ENCODE measurements around the gene OR6Y1.
A peak's percentile ranks its signal among the peaks of the same experiment; 100 is the strongest.

Gene OR6Y1

DNA sequence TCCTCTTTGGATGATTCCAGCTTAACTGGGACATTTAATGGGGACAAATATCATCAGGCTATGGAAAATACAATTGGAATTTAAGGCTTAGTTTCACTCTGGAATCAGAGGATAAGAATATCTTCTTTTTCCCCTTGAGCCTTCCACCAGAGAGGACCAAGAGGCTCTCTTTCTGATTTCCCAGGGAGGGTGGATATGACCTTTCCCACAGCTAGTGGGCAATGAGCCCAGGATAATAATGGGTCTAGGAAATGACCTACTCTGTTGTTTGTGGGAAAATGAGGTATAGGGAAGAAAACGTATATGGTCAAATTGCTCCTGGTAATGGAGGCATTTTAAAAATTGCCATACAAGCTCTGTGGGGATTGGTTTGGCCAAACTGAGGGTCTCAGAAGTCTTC, 1.9 kb downstream of the OR6Y1 start:
- Histone ChIP-seq H2AFZ (ENCODE audit: low read length, unreplicated experiment) (no peak overlapping the region), H3K36me3 (ENCODE audit: insufficient read depth, low read length) (no peaks in the 10 kb centered on the region), H3K4me3 (ENCODE audit: low read depth, low read length) (no peak overlapping the region), H3K27me3 (ENCODE audit: insufficient read depth, low read length) (peaks cover 7% of the 10 kb centered on the region; the same call in 1 of the 2 replicates), H3K4me1 (ENCODE audit: control insufficient read depth, insufficient read depth, low read length, unreplicated experiment) (no peaks in the 10 kb centered on the region), H3K79me2 (ENCODE audit: control insufficient read depth, insufficient read depth, low read length, unreplicated experiment) (no peaks in the 10 kb centered on the region), H3K27ac (ENCODE audit: low read depth, low read length) (no peak overlapping the region)

DNA sequence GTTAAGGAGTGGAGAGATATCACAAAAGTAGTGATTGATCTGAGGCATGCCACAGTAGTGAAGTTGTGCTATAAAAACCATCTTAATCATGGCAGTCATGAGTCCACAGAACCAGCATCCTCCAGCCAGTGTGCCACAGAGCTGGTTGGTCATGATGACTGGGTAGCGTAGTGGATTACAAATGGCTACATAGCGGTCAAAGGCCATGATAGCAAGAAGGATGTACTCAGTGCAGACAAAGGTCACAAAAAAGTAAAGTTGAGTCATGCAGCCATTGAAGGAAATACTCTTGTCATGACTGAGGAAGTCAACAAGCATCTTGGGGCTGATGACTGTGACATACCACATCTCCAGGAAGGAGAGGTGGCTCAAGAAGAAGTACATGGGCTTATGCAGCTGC, 6.7 kb downstream of the OR6Y1 start:
- Histone ChIP-seq H3K36me3 (ENCODE audit: insufficient read depth, low read length) (no peaks in the 10 kb centered on the region), H2AFZ (ENCODE audit: low read length, unreplicated experiment) (no peak overlapping the region), H3K4me3 (ENCODE audit: low read depth, low read length) (no peak overlapping the region), H3K27me3 (ENCODE audit: insufficient read depth, low read length) (no peaks in the 10 kb centered on the region), H3K4me1 (ENCODE audit: control insufficient read depth, insufficient read depth, low read length, unreplicated experiment) (no peaks in the 10 kb centered on the region), H3K27ac (ENCODE audit: low read depth, low read length) (no peak overlapping the region), H3K79me2 (ENCODE audit: control insufficient read depth, insufficient read depth, low read length, unreplicated experiment) (no peaks in the 10 kb centered on the region)

DNA sequence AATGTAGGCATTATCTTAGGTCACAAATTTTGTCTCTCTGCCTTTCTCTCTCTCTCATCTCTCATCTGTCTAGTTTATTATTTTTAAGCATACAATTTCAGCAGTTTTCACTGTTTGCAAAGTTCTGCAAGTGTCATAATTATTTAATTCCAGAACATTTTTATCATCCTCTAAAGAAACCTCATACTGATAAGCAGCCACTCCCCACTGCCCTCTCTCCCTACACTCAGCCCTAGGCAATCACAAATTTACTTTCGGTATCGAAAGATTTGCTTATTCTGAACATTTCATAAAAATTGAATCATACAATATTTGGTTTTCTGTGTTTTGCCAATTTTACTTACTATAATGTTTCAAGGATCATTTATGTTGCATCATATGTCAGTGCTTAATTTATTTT, 16.6 kb downstream of the OR6Y1 start:
- H3K36me3 ChIP-seq (ENCODE audit: insufficient read depth, low read length): no peaks in the 10 kb centered on the region
- H3K4me1 ChIP-seq (ENCODE audit: control insufficient read depth, insufficient read depth, low read length, unreplicated experiment): no peaks in the 10 kb centered on the region
- H2AFZ ChIP-seq (ENCODE audit: low read length, unreplicated experiment): no peak overlapping the region
- H3K79me2 ChIP-seq (ENCODE audit: control insufficient read depth, insufficient read depth, low read length, unreplicated experiment): no peaks in the 10 kb centered on the region
- H3K27ac ChIP-seq (ENCODE audit: low read depth, low read length): no peak overlapping the region
- H3K4me3 ChIP-seq (ENCODE audit: low read depth, low read length): peak overlapping the region; percentile 69
- H3K27me3 ChIP-seq (ENCODE audit: insufficient read depth, low read length): no peaks in the 10 kb centered on the region

DNA sequence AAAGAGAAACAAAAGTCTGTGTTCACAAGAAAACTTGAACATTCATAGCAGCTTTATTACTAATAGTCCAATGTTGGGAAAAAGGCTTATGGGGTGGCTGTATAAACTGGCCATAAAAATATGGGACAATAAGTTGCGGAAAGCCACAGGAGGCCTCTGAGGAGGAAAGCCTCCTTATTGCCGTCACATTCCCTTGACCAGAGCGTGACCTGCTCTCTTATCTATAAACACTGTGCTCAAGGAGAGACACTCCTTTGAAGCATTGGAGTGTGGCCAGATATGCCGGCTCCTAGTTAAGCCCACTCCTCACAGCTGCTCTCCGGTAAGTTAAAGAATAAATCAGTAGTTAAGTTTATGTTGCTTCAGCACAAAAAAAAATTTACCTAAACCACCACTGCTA, 19.7 kb downstream of the OR6Y1 start:
- Histone ChIP-seq H3K79me2 (ENCODE audit: control insufficient read depth, insufficient read depth, low read length, unreplicated experiment) (no peaks in the 10 kb centered on the region), H3K27me3 (ENCODE audit: insufficient read depth, low read length) (peaks cover 10% of the 10 kb centered on the region; the same call in 1 of the 2 replicates), H2AFZ (ENCODE audit: low read length, unreplicated experiment) (no peak overlapping the region), H3K36me3 (ENCODE audit: insufficient read depth, low read length) (no peaks in the 10 kb centered on the region), H3K4me3 (ENCODE audit: low read depth, low read length) (no peak overlapping the region), H3K27ac (ENCODE audit: low read depth, low read length) (no peak overlapping the region), H3K4me1 (ENCODE audit: control insufficient read depth, insufficient read depth, low read length, unreplicated experiment) (no peaks in the 10 kb centered on the region)

DNA sequence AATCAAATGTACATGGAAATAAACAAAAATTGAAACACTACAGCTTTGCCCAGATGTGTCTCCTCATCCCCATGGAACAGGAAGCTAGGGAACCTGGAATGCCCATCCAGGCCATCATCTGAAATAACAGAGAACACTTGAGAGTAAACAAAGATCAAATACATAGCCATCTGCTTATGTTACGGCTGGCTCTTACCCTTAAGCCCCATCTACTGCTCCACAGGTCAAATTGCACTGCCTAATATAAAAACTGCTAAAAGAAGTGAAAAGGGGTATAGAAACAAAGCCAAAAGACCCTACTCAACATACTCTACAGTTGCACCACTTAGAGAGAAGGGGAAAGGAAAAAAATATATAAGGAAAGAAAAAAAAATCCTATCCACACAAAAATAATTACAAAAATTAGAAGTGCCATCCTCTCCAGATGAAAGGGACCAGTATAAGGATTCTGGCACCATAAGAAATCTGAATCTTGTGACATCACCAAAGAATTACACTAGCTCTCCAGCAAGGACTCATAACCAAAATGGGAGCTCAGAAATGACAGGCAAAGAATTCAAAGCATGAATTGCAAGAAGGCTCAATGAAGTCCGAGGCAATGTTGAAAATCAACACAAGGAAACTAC, 26.9 kb downstream of the OR6Y1 start:
- Histone ChIP-seq H3K36me3 (ENCODE audit: insufficient read depth, low read length) (no peaks in the 10 kb centered on the region), H3K79me2 (ENCODE audit: control insufficient read depth, insufficient read depth, low read length, unreplicated experiment) (no peaks in the 10 kb centered on the region), H3K4me3 (ENCODE audit: low read depth, low read length) (no peak overlapping the region), H3K27me3 (ENCODE audit: insufficient read depth, low read length) (peaks cover 24% of the 10 kb centered on the region), H3K4me1 (ENCODE audit: control insufficient read depth, insufficient read depth, low read length, unreplicated experiment) (no peaks in the 10 kb centered on the region), H3K27ac (ENCODE audit: low read depth, low read length) (no peak overlapping the region), H2AFZ (ENCODE audit: low read length, unreplicated experiment) (no peak overlapping the region)

DNA sequence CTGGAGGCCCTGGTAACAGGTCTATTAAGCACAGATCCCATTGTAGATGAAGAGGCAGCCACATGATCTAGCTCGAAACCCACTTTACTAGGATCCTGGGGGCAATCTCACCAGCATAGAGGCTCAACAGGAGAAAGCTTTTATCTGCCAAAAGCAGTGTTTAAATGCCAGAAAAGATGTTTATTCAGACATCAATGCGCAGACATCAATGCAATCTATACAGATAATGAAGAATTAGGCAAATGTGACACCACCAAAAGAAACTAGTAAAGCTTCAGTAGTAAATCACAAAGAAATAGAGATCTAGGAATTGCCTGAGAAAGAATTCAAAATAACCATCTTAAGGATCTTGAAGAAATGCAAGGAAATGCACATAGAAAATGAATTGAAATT, 32.5 kb downstream of the OR6Y1 start:
- no peak overlapping the region for H2AFZ ChIP-seq (ENCODE audit: low read length, unreplicated experiment)
- H3K4me1 ChIP-seq (ENCODE audit: control insufficient read depth, insufficient read depth, low read length, unreplicated experiment): no peaks in the 10 kb centered on the region
- no peak overlapping the region for H3K27ac ChIP-seq (ENCODE audit: low read depth, low read length)
- H3K79me2 ChIP-seq (ENCODE audit: control insufficient read depth, insufficient read depth, low read length, unreplicated experiment): no peaks in the 10 kb centered on the region
- H3K27me3 ChIP-seq (ENCODE audit: insufficient read depth, low read length): peaks cover 14% of the 10 kb centered on the region
- no peak overlapping the region for H3K4me3 ChIP-seq (ENCODE audit: low read depth, low read length)
- no peaks in the 10 kb centered on the region for H3K36me3 ChIP-seq (ENCODE audit: insufficient read depth, low read length)

DNA sequence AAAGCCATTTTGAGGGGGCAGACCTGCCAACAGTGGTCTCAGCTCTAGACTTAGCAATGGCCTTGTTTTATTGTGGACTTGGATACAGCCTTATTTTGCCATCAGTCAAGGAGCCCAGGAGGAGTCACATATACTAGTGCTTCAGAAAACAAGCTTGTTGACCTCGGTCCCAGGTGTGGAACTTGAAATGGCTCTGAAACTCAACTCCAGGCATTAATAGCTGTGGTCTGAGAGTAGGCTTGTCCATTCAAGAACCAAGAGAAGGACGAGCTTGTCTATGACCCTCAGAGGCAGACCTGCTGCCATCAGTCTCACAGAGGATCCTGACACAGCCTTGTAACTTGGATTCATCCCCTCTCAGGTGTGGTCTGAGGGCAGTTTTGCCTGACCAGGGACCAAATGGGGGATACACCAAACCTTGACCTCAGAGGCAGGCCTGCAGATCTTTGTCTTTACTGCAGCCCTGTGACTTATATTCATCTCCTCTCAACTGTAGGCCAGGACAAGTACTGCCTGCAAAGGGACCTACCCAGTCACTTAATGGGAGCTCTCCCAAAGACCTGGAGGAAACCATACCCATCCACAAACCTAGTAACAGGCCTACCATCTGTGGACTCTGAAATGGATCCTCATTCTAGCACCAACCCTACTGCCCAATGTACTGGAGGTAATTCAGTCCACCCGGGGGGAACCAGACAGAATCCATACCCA, 33.1 kb downstream of the OR6Y1 start:
- H3K4me3 ChIP-seq (ENCODE audit: low read depth, low read length): no peak overlapping the region
- no peak overlapping the region for H3K27ac ChIP-seq (ENCODE audit: low read depth, low read length)
- H3K36me3 ChIP-seq (ENCODE audit: insufficient read depth, low read length): no peaks in the 10 kb centered on the region
- no peaks in the 10 kb centered on the region for H3K79me2 ChIP-seq (ENCODE audit: control insufficient read depth, insufficient read depth, low read length, unreplicated experiment)
- no peaks in the 10 kb centered on the region for H3K4me1 ChIP-seq (ENCODE audit: control insufficient read depth, insufficient read depth, low read length, unreplicated experiment)
- H2AFZ ChIP-seq (ENCODE audit: low read length, unreplicated experiment): no peak overlapping the region
- peaks cover 14% of the 10 kb centered on the region for H3K27me3 ChIP-seq (ENCODE audit: insufficient read depth, low read length)

DNA sequence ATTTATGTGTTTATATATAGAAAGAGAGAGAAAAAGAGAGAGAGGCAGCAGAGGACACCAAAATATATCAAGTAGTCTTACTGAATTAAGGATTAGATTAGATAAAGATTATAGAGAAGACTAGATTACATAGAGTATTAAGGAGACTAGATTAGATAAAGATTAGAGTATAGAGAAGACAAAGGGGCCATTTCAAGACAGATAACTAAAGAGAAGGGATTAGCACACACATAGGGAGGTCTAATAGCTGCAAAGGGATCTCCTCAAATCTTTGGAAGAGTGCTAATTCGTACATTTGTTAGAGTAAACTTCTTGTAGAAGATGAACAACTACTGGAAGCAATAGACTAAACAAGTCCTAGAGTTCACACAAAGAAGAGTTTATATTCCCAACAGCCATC, 34.2 kb downstream of the OR6Y1 start:
- Histone ChIP-seq H2AFZ (ENCODE audit: low read length, unreplicated experiment) (no peak overlapping the region), H3K27me3 (ENCODE audit: insufficient read depth, low read length) (peaks cover 9% of the 10 kb centered on the region), H3K27ac (ENCODE audit: low read depth, low read length) (no peak overlapping the region), H3K4me3 (ENCODE audit: low read depth, low read length) (no peak overlapping the region), H3K36me3 (ENCODE audit: insufficient read depth, low read length) (no peaks in the 10 kb centered on the region), H3K79me2 (ENCODE audit: control insufficient read depth, insufficient read depth, low read length, unreplicated experiment) (no peaks in the 10 kb centered on the region), H3K4me1 (ENCODE audit: control insufficient read depth, insufficient read depth, low read length, unreplicated experiment) (no peaks in the 10 kb centered on the region)

DNA sequence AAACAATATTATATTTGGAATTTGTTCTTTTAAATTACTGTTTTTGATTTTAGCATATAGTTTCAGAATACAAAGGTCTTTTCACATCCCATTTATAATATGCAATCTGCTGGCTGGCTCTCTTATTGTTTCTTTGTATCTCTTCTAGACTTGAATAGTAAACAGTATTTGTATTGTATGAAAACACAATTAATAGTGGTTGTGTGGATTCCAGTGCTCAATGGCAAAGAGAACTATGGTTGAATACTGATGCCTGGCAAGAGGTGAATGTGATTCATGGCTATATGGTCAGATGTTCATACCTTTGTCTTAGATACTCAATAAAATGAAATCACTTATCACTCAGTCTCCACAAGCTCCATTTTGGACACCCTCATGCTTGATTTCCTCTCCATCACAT, 37.2 kb downstream of the OR6Y1 start:
- no peaks in the 10 kb centered on the region for H3K4me1 ChIP-seq (ENCODE audit: control insufficient read depth, insufficient read depth, low read length, unreplicated experiment)
- H3K79me2 ChIP-seq (ENCODE audit: control insufficient read depth, insufficient read depth, low read length, unreplicated experiment): no peaks in the 10 kb centered on the region
- H3K4me3 ChIP-seq (ENCODE audit: low read depth, low read length): no peak overlapping the region
- no peaks in the 10 kb centered on the region for H3K27me3 ChIP-seq (ENCODE audit: insufficient read depth, low read length)
- H2AFZ ChIP-seq (ENCODE audit: low read length, unreplicated experiment): no peak overlapping the region
- H3K36me3 ChIP-seq (ENCODE audit: insufficient read depth, low read length): no peaks in the 10 kb centered on the region
- no peak overlapping the region for H3K27ac ChIP-seq (ENCODE audit: low read depth, low read length)

DNA sequence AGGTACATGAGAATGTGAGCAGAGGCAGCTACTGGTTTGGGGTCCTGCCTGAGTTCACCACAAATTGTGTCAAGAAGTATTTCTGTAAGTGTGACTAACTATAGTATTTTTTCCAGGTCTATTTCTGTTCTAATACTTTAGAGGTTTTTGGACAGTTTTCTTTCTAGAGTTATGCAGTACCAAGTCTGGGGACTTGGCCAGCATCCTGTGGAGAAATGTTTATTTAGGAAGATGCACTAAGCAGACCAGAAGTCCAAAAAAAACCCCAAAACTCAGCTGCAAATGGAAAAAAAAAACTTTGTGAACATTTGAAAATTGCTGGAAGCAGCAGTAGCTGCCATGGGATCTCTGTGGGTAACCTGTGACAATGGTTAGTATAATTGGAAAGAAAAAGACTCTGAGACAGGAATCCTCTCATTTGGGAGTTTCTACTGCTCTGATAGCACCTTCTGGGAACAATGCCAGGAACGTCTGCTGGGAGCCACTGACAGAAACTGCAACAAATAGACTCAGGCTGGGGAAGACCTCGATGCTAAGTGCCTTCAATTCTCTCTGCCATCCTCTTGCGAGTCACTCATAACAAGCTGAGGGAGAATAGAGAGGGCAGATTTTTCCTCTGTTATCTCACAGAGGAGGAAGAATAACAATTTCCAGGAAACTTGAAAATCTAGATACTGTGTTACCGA, 44.6 kb downstream of the OR6Y1 start:
- no peak overlapping the region for H3K27ac ChIP-seq (ENCODE audit: low read depth, low read length)
- no peaks in the 10 kb centered on the region for H3K79me2 ChIP-seq (ENCODE audit: control insufficient read depth, insufficient read depth, low read length, unreplicated experiment)
- H3K4me3 ChIP-seq (ENCODE audit: low read depth, low read length): no peak overlapping the region
- H3K36me3 ChIP-seq (ENCODE audit: insufficient read depth, low read length): no peaks in the 10 kb centered on the region
- no peaks in the 10 kb centered on the region for H3K4me1 ChIP-seq (ENCODE audit: control insufficient read depth, insufficient read depth, low read length, unreplicated experiment)
- H3K27me3 ChIP-seq (ENCODE audit: insufficient read depth, low read length): peaks cover 18% of the 10 kb centered on the region
- no peak overlapping the region for H2AFZ ChIP-seq (ENCODE audit: low read length, unreplicated experiment)

DNA sequence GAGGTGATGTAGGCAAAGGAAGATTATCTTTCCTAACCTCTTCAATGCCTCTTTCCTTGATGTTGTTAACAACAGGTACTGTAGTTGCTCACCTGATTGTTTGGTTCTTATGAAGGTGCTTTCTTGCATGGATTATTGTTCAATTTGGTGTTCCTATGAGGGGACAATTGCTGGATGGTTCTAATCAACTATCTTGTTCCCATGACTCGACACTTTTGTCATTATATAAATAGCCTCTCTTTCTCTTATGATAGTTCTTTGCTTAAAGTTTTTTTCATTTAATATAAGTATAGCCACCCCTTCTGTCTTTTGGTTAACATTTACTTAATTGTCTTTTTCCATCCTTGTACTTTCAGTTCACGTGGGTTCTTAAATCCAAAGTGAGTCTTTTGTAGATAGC, 46.7 kb downstream of the OR6Y1 start:
- Histone ChIP-seq H3K27ac (ENCODE audit: low read depth, low read length) (no peak overlapping the region), H2AFZ (ENCODE audit: low read length, unreplicated experiment) (no peak overlapping the region), H3K4me1 (ENCODE audit: control insufficient read depth, insufficient read depth, low read length, unreplicated experiment) (no peaks in the 10 kb centered on the region), H3K79me2 (ENCODE audit: control insufficient read depth, insufficient read depth, low read length, unreplicated experiment) (no peaks in the 10 kb centered on the region), H3K4me3 (ENCODE audit: low read depth, low read length) (no peak overlapping the region), H3K36me3 (ENCODE audit: insufficient read depth, low read length) (no peaks in the 10 kb centered on the region), H3K27me3 (ENCODE audit: insufficient read depth, low read length) (peaks cover 18% of the 10 kb centered on the region)

Measured in ACC112 (cell line).